ENCODE data around the gene NGFR. TPM values are rescaled to one million over a fixed set of nuclear protein-coding genes. Genes with fewer than 3 reads are reported as not detected.
A peak's percentile ranks its signal among the peaks of the same experiment; 100 is the strongest.

The NGFR gene
- total and polyA plus RNA-seq, 3 donors from 2014 or later, result 11.3 to 21.5 (median 20.6) TPM

DNA sequence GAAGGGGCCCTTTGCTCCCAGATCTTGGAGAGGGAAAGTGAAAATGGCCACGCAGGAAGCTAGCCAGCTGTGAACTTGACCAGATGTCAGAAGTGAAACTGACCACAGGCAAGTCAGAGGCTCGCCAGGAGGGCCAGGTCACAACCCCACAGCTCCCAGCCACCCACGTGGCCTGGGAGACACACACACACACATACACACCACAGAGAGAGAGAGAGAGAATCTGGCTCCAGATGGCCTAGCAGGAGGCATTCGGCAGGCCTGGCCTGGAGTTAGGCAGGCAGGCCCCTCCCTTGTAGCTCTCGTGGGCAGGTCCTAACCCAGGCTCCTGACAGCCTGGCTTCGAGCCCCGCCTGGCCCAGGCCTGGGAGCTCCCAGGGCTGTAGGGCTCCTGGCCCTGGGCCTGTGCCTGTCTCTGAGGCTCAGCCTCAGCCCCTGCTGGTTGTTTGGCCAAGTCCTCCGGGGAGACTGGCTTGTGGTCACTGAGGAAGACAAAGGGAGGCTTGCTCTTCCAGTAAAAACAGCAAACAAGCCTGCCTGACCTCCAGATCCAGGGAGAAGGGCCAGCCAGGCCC, 20.2 kb downstream of the NGFR start:
- H3K4me1 ChIP-seq, result peaks cover 31% of the 10 kb centered on the region
- H3K27me3 ChIP-seq, result no peaks in the 10 kb centered on the region
- peak overlapping the region; percentile 61 to 63 for H3K27ac ChIP-seq
- H3K9me3 ChIP-seq, result no peaks in the 10 kb centered on the region
- intact Hi-C loops (cut with DNase I; ENCODE audit: low total_unique reads), result no loop called here
- TF ChIP-seq CTCF (IDR thresholded peaks at IDR 0.05) (peak in 1 of 3 experiments; percentile 21), POLR2A (IDR thresholded peaks at IDR 0.05) (no peak)
- no peak overlapping the region for H3K4me3 ChIP-seq
- DNase-seq, result peak; percentile 90
- no peaks in the 10 kb centered on the region for H3K36me3 ChIP-seq (ENCODE audit: low read depth, missing control alignments)
- WGBS, 2 donors, result 19 to 35% methylated on average over 4 to 7 of the region's 8 CpGs

GRCh38 chr17:49516180-49516579, 21.1 kb downstream of the NGFR start:
- WGBS, 2 donors, result 64 to 68% methylated on average over 5 of the region's 5 CpGs
- H3K36me3 ChIP-seq (ENCODE audit: low read depth, missing control alignments), result no peaks in the 10 kb centered on the region
- DNase-seq, result peak; percentile 35
- peak overlapping the region; percentile 61 to 63 for H3K27ac ChIP-seq
- H3K27me3 ChIP-seq, result no peaks in the 10 kb centered on the region
- H3K4me3 ChIP-seq, result no peak overlapping the region
- H3K4me1 ChIP-seq, result peaks cover 35% of the 10 kb centered on the region
- intact Hi-C loops (cut with DNase I; ENCODE audit: low total_unique reads), result no loop called here
- no peak for TF ChIP-seq CTCF (IDR thresholded peaks at IDR 0.05)
- no peak for TF ChIP-seq POLR2A (IDR thresholded peaks at IDR 0.05)
- H3K9me3 ChIP-seq, result no peaks in the 10 kb centered on the region

GRCh38 chr17:49518346-49519078, 23.4 kb downstream of the NGFR start:
- intact Hi-C loops (cut with DNase I; ENCODE audit: low total_unique reads), result no loop called here
- DNase-seq, result no peak

DNA sequence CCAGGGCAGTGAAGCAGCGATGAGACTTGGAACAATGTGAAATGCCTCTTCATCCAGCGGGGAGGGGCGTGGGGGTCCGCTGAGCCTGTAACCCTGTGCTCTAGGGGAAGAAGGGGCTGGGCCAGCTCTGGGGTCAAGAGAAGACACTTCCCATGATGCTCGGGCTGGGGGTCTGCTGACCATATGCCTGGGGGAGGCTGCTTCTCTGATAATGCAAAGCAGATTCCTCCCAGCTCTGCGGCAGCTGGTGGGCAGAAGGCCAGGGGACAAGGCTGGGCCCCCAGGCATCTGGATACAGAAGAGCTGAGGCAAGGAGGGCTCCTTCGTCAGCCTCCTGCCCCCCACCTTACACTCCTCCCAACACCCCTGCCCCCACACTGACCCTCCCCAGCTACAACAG, 24.7 kb downstream of the NGFR start:
- Histone ChIP-seq H3K36me3 (ENCODE audit: low read depth, missing control alignments) (no peaks in the 10 kb centered on the region), H3K27ac (peak overlapping the region in 1 of 2 donors; percentile 45), H3K4me1 (peaks cover 30% of the 10 kb centered on the region), H3K4me3 (no peak overlapping the region), H3K9me3 (no peaks in the 10 kb centered on the region), H3K27me3 (no peaks in the 10 kb centered on the region)
- 50 to 54% methylated on average over 1 to 7 of the region's 7 CpGs for WGBS, 2 donors
- TF ChIP-seq CTCF (IDR thresholded peaks at IDR 0.05) (no peak), POLR2A (IDR thresholded peaks at IDR 0.05) (no peak)
- intact Hi-C loops (cut with DNase I; ENCODE audit: low total_unique reads), result no loop called here
- DNase-seq, result peak; percentile 35

More at GRCh38 chr17:49518346-49519078, 23.4 kb downstream of the NGFR start:
- TF ChIP-seq CTCF (IDR thresholded peaks at IDR 0.05) (no peak), POLR2A (IDR thresholded peaks at IDR 0.05) (no peak)
- H3K4me3 ChIP-seq, result no peak overlapping the region
- peaks cover 41% of the 10 kb centered on the region for H3K4me1 ChIP-seq
- no peaks in the 10 kb centered on the region for H3K9me3 ChIP-seq
- no peak overlapping the region for H3K27ac ChIP-seq
- WGBS, 2 donors, result 90 to 94% methylated on average over 6 of the region's 6 CpGs
- H3K27me3 ChIP-seq, result no peaks in the 10 kb centered on the region
- H3K36me3 ChIP-seq (ENCODE audit: low read depth, missing control alignments), result no peaks in the 10 kb centered on the region

All from testis (tissue), 3 donors.